Measurements from ENCODE around the gene PLAAT5.

Gene PLAAT5

DNA sequence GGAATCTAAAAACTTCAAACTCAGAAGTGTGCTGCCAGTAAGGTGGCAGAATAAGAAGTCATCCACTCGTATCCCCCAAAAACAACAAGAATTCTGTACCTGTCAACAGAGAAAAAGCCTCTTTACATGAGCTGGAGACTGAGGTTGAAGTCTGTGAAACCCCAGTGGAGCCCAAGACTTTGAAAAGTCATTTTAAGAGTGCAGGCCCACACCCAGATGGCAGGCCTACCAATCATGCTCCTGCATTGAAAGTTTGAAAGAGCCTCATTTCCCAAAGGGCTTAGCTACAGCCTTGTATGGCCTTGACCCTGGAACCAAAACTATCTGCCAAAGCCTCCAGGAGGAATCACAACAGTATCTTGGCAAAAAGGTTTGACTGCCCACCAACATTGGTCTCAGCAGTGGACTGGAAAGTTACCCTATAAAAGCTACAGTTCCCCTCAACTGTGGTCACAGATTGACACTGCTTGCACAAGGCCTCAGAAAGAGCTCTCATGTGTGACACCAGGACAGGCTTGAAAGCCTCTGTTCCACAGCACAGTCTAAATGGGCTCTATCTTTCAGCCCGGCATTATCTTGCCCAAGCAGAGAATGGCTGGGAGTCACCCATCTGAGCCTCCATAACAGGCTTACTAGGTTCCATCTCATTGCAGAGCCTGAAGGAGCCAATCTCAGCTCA is 73.7 kb downstream of the PLAAT5 start:
- TF ChIP-seq CTCF (IDR thresholded peaks at IDR 0.05; ENCODE audit: control insufficient read depth, extremely low read depth, insufficient read depth), result no peak
- no peak overlapping the region for H3K4me3 ChIP-seq (ENCODE audit: low read depth, low read length)
- DNase-seq (ENCODE audit: low read depth), result no peak

Measured in LNCaP clone FGC (cell line).